GM18951 (cell line): ENCODE results near the gene SLC6A6.
A peak's percentile ranks its signal among the peaks of the same experiment; 100 is the strongest.

Experiments used
- POLR2A ChIP-seq: IDR thresholded peaks from 4 replicates; pipeline ENCODE4 v1.6.1; 2011; ENCODE audit warnings: mild to moderate bottlenecking; ENCODE audit not compliant: insufficient read length, insufficient read depth; ENCODE audit errors: extremely low read depth
- in situ Hi-C: fragments of 300-500 bp; cut with MboI; formaldehyde crosslinking; loops from one replicate; pipeline ENCODE4 v1.12.0; 2022; ENCODE audit warnings: low sequenced_read_pairs, mixed read lengths, inconsistent platforms; ENCODE audit not compliant: unreplicated experiment

The SLC6A6 gene

GRCh38 chr3:14402304-14402811 lies at the start of gene SLC6A6:
Gene SLC6A6, plus strand, starts transcription at chr3:14402606. Its CDS starts 41,029 bp downstream, at chr3:14443635.
- in situ Hi-C loops, result no loop called here
- TF ChIP-seq POLR2A, result peak; percentile 84

- in situ Hi-C loops, result no loop called here
These were observed 48.9 kb upstream of the SLC6A6 start for GRCh38 chr3:14353502-14353901.

GRCh38 chr3:14357463-14357862 lies 44.9 kb upstream of the SLC6A6 start:
- in situ Hi-C loops, result no loop called here
- no peak for TF ChIP-seq POLR2A

More at GRCh38 chr3:14353502-14353901, 48.9 kb upstream of the SLC6A6 start:
- TF ChIP-seq POLR2A, result no peak

- in situ Hi-C loops, result no loop called here
- TF ChIP-seq POLR2A, result no peak
These were observed 43.8 kb upstream of the SLC6A6 start for GRCh38 chr3:14358426-14359211.

GRCh38 chr3:14359348-14359747 lies 43.1 kb upstream of the SLC6A6 start:
- in situ Hi-C loops, result no loop called here
- TF ChIP-seq POLR2A, result no peak

GRCh38 chr3:14360123-14360881 lies 42.1 kb upstream of the SLC6A6 start:
- in situ Hi-C loops, result no loop called here
- no peak for TF ChIP-seq POLR2A

GRCh38 chr3:14361068-14361677 lies 41.2 kb upstream of the SLC6A6 start:
- no peak for TF ChIP-seq POLR2A
- in situ Hi-C loops, result no loop called here

GRCh38 chr3:14362890-14363289 lies 39.5 kb upstream of the SLC6A6 start:
- in situ Hi-C loops, result no loop called here
- no peak for TF ChIP-seq POLR2A

GRCh38 chr3:14363379-14363778 lies 39.0 kb upstream of the SLC6A6 start:
- in situ Hi-C loops, result no loop called here
- TF ChIP-seq POLR2A, result no peak

- in situ Hi-C loops, result no loop called here
- TF ChIP-seq POLR2A, result no peak
These were observed 38.4 kb upstream of the SLC6A6 start for GRCh38 chr3:14363991-14364390.

- no peak for TF ChIP-seq POLR2A
- in situ Hi-C loops, result no loop called here
These were observed 37.7 kb upstream of the SLC6A6 start for GRCh38 chr3:14364580-14365292.

- no peak for TF ChIP-seq POLR2A
- in situ Hi-C loops, result no loop called here
These were observed 36.2 kb upstream of the SLC6A6 start for GRCh38 chr3:14366248-14366647.
